Immature natural killer cell (primary cell): Measurements from ENCODE around the gene DFFA. TPM values are rescaled to one million over a fixed set of nuclear protein-coding genes. Genes with fewer than 3 reads are reported as not detected.
A peak's percentile ranks its signal among the peaks of the same experiment; 100 is the strongest.

Experiments used
- DNase-seq, 3 donors: peaks; one replicate each; pipeline ENCODE4 v3.0.0; 2022; ENCODE audit warnings: mixed read lengths in 1 of 3
- H3K27ac Mint-ChIP-seq, 6 donors: one replicate each; pipeline ENCODE4 v1.8.0; 2020; ENCODE audit warnings: mixed read lengths in 6 of 6, mild to moderate bottlenecking in 5 of 6, inconsistent platforms in 4 of 6, moderate library complexity in 3 of 6
- H3K27me3 Mint-ChIP-seq, 3 donors: one replicate each; pipeline ENCODE4 v1.8.0; 2020 to 2021; ENCODE audit warnings: low read depth in 3 of 3, mild to moderate bottlenecking in 3 of 3, mixed read lengths in 3 of 3, moderate library complexity in 3 of 3, inconsistent platforms in 1 of 3
- H3K36me3 Mint-ChIP-seq, 3 donors: one replicate each; pipeline ENCODE4 v1.8.0; 2020; ENCODE audit warnings: mixed read lengths in 3 of 3, inconsistent platforms in 2 of 3, mild to moderate bottlenecking in 2 of 3
- H3K4me1 Mint-ChIP-seq, 2 donors: one replicate each; pipeline ENCODE4 v1.8.0; 2020; ENCODE audit warnings: inconsistent platforms in 2 of 2, mild to moderate bottlenecking in 2 of 2, mixed read lengths in 2 of 2, moderate library complexity in 1 of 2
- H3K4me3 Mint-ChIP-seq, 5 donors: one replicate each; pipeline ENCODE4 v1.8.0; 2020; ENCODE audit warnings: mild to moderate bottlenecking in 5 of 5, mixed read lengths in 5 of 5, inconsistent platforms in 3 of 5, moderate library complexity in 3 of 5
- H3K9me3 Mint-ChIP-seq, 6 donors: one replicate each; pipeline ENCODE4 v1.8.0; 2020; ENCODE audit warnings: mild to moderate bottlenecking in 6 of 6, mixed read lengths in 6 of 6, inconsistent platforms in 4 of 6, moderate library complexity in 3 of 6
- polyA plus RNA-seq, 3 donors: library from polyadenylated mRNA; unstranded; fragments of 300-500 nt; fragmentation: Illumina TruSeq; gene quantifications; one replicate each; pipeline ENCODE4 v1.2.3, GENCODE V29; 2021

The DFFA gene, protein sequence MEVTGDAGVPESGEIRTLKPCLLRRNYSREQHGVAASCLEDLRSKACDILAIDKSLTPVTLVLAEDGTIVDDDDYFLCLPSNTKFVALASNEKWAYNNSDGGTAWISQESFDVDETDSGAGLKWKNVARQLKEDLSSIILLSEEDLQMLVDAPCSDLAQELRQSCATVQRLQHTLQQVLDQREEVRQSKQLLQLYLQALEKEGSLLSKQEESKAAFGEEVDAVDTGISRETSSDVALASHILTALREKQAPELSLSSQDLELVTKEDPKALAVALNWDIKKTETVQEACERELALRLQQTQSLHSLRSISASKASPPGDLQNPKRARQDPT
- polyA plus RNA-seq: 10 to 100 TPM; 24.9 to 37.6 (median 28.6) TPM

DNA sequence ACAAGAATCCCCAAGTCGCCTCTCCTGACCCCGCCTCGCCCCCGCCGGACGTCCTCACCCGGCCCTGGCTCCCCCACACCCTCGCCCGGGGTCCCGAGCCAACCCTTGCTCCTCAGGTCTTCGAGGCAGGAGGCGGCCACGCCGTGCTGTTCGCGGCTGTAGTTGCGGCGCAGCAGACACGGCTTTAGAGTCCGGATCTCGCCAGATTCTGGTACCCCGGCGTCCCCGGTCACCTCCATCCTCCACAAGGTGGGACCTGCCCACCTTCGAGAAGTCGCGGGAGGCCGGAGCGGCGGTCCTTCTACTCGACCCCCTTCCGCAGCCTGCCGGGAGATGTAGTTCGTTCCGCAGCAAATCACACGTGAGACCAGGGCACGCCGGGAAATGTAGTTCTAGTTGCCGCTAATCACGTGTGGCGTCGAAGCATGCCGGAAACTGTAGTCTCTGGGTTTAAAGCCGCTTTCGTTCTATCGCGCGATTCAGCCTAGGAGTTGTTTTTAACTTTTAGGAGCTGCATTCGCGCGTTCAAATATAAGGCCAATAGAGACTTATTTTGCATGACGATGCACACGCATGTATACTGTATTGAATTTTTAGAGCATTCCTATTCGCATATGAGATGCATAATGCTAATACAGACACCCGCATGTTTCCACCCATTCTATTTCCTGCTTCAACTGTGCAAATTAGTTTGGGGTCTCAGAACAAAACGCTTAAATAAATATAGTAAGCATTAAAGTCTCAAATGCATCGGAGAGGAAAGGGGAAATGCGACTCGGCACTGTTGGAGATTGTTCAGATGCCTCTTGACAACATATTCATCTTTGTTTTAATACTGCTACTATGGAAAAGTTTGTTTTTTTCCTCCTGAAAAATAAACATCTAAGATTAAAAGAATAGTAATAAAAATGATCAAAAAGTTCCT, at the start of gene DFFA:
DFFA (minus strand) TSS at position 310 of the 925 bp plus-strand sequence; CDS start at position 239, 71 bp downstream.
- H3K4me1 Mint-ChIP-seq: peaks cover 43 to 56% of the 10 kb centered on the region in 2 donors
- peak within 1 kb of the TSS; percentile 59 to 93 (median 83) for H3K27ac Mint-ChIP-seq

DNA sequence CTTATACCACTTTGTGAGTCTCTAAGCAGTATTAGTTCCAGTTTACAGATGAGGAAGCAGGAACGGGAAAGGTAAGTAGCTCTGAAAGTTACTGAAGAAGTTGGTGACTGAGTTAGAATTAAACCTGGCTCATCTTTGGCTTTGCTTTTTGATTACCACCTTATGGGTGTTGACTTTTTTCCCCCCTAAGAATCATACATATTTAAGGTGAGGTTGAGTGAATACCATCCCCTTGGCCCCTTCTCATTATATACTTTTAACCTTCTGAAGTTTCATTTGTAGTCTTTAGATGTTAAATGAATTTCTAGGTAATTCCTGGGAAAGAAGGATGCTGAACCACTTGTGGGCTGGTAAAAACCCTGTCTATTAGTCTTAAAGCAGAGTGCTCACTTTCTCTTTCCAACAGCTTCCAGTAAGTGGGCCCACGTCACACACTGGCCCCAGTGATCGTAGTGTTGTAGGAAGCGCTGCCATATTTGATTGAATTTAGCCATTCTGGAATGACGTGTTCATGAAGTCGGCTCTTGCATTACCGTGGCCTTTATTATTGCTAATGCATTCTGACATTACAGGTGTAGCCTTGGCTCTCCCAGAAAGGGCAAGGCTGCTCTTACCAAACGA, 49.3 kb upstream of the DFFA start:
- peak overlapping the region in 1 of 5 donors; percentile 29 for H3K4me3 Mint-ChIP-seq
- no peak for DNase-seq
- H3K4me1 Mint-ChIP-seq: peaks cover 50 to 70% of the 10 kb centered on the region in 2 donors
- H3K36me3 Mint-ChIP-seq: peaks cover 9 to 21% (median 13%) of the 10 kb centered on the region in 3 donors
- peak overlapping the region; percentile 75 to 99 (median 86) for H3K27ac Mint-ChIP-seq
- no peaks in the 10 kb centered on the region for H3K9me3 Mint-ChIP-seq
- peaks cover 3 to 15% (median 9%) of the 10 kb centered on the region in 3 donors for H3K27me3 Mint-ChIP-seq

More for the DNA sequence above, at the start of gene DFFA:
- H3K4me3 Mint-ChIP-seq: peak within 1 kb of the TSS; percentile 90 to 96 (median 93)
- H3K27me3 Mint-ChIP-seq: peaks cover 0 to 2% (median 1%) of the 10 kb centered on the region in 3 donors
- peak; percentile 86 to 87 (median 87) for DNase-seq
- peaks cover 0 to 14% (median 8%) of the 10 kb centered on the region in 3 donors for H3K36me3 Mint-ChIP-seq
- H3K9me3 Mint-ChIP-seq: no peaks in the 10 kb centered on the region

DNA sequence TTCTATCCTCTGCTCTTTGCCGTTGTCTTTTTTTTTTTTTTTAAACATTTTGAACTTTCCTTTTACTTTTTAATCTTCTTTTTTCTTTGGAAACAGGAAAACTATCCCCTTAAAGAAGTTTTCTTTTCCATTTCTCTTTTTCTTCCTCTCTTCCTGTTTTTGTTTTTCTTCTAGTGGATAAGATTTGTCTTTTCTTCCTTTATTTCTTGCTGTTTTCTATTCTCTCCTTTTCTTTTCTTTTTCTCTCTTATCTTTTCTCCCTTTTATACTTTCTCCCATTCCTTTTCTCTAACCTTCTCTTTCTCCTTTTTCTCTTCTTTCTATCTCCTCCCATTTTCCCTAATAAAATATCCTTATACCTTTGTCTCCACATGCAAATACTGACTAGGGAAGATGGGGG, 48.6 kb upstream of the DFFA start:
- Mint-ChIP-seq H3K27me3 (peaks cover 3 to 15% (median 9%) of the 10 kb centered on the region in 3 donors), H3K27ac (peak overlapping the region; percentile 61 to 99 (median 86)), H3K4me1 (peaks cover 57 to 70% of the 10 kb centered on the region in 2 donors), H3K4me3 (no peak overlapping the region), H3K36me3 (peaks cover 9 to 21% (median 13%) of the 10 kb centered on the region in 3 donors), H3K9me3 (no peaks in the 10 kb centered on the region)
- DNase-seq: no peak

DNA sequence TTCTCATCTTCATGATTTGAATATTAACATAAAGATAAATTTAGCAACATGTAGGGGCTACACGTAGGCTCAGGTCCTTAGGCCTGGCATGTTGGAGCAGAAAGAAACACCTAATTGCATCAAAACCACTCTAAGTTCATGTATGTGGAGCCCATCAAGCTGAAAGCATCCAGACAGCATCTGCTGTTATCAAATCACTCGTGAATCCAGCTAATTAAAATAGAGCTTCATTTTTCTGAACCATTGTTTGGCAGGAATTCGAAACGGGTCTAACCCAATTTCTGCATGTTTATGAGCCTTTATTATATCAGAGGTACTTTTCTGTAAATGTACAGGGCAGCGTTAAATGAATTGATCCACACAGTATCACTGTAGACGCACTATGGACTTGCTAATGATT, 48.2 kb upstream of the DFFA start:
- Mint-ChIP-seq H3K4me3 (no peak overlapping the region), H3K9me3 (no peaks in the 10 kb centered on the region), H3K36me3 (peaks cover 9 to 21% (median 13%) of the 10 kb centered on the region in 3 donors), H3K4me1 (peaks cover 57 to 70% of the 10 kb centered on the region in 2 donors), H3K27me3 (peaks cover 3 to 11% (median 9%) of the 10 kb centered on the region in 3 donors), H3K27ac (peak overlapping the region in 3 of 6 donors; percentile 27 to 40 (median 39))
- no peak for DNase-seq

DNA sequence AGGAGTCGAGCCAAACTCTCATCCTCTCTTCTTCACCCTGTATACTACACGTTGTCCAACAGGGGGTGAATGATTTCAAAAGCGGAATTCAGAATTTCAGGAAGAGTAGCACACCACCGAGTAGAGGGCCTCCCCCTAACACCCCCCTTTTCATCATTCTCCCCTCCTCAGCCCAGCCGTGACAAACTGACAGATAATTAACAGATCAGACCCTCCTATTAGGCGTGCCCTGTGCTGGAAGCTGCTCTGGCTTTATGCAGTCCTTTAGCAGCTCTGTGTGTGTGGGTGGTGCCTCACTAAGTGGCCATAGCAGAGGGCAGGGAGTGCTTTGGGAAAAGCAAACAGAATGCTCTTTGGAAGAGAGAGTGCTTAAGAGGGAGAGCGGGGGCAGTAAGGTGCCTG, 46.7 kb upstream of the DFFA start:
- DNase-seq: no peak
- Mint-ChIP-seq H3K36me3 (peaks cover 9 to 17% (median 13%) of the 10 kb centered on the region in 3 donors), H3K27me3 (peaks cover 1 to 5% (median 2%) of the 10 kb centered on the region in 3 donors), H3K9me3 (no peaks in the 10 kb centered on the region), H3K4me3 (no peak overlapping the region), H3K4me1 (peaks cover 53 to 68% of the 10 kb centered on the region in 2 donors), H3K27ac (peak overlapping the region in 3 of 6 donors; percentile 65 to 97 (median 70))

DNA sequence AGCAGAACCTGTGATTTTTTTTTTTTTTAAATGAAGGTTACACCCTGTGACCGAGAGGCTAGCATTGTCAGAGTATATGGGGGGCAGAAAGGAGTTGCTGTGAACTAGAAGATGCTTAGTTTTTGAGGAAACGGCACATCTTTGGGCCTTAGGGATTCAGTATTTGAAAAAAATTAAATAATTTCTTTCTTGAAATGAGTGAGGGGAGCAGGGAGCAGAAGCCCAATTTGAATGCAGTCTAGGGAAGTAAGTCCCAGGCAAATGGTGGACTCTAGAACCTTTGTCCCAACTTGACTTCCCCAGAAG, 45.3 kb upstream of the DFFA start:
- no peak for DNase-seq
- H3K27me3 Mint-ChIP-seq: peaks cover 2 to 6% (median 4%) of the 10 kb centered on the region in 3 donors
- peaks cover 59 to 69% of the 10 kb centered on the region in 2 donors for H3K4me1 Mint-ChIP-seq
- no peaks in the 10 kb centered on the region for H3K9me3 Mint-ChIP-seq
- no peak overlapping the region for H3K4me3 Mint-ChIP-seq
- peaks cover 9 to 17% (median 13%) of the 10 kb centered on the region in 3 donors for H3K36me3 Mint-ChIP-seq
- H3K27ac Mint-ChIP-seq: peak overlapping the region in 4 of 6 donors; percentile 30 to 97 (median 66)

DNA sequence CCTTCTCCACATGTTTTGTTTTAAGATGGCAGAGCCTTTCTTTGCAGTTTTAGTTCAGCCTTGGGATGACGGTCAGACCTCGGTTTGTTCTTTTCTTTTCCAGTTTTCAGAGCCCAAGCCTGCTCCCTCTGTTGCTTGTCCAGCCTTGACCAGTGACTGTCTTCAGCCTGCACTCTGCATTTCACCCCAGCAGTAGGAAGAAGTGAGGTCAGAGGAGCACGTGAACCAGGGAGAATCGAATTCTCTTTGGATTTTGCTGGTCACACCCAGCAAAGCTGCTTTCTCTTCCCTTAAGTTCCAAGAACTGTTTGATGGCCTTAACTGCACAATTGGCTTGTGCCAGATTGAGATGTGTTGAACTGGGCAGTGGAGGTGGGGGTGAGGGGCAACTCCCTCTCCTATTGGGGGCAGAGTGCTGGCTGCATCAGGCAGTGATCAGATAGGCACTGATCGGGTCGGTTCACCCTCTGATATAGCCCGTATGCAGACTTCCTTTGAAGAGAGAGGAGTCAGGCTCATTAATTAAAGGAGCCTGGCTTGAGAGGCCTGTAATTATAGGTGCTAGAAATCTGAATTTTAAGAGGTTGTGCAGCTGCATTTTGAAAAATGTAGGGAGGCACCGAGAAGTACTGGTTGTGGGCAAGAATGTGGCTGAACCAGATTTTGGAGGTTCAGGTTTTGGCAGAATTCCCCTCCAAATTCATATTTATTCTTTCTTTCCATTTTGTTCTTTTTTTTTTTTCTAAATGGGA, 44.8 kb upstream of the DFFA start:
- Mint-ChIP-seq H3K36me3 (peaks cover 9 to 17% (median 13%) of the 10 kb centered on the region in 3 donors), H3K27me3 (peaks cover 2 to 6% (median 4%) of the 10 kb centered on the region in 3 donors), H3K4me3 (no peak overlapping the region), H3K27ac (peak overlapping the region; percentile 20 to 97 (median 86)), H3K4me1 (peaks cover 58 to 69% of the 10 kb centered on the region in 2 donors), H3K9me3 (no peaks in the 10 kb centered on the region)
- no peak for DNase-seq

DNA sequence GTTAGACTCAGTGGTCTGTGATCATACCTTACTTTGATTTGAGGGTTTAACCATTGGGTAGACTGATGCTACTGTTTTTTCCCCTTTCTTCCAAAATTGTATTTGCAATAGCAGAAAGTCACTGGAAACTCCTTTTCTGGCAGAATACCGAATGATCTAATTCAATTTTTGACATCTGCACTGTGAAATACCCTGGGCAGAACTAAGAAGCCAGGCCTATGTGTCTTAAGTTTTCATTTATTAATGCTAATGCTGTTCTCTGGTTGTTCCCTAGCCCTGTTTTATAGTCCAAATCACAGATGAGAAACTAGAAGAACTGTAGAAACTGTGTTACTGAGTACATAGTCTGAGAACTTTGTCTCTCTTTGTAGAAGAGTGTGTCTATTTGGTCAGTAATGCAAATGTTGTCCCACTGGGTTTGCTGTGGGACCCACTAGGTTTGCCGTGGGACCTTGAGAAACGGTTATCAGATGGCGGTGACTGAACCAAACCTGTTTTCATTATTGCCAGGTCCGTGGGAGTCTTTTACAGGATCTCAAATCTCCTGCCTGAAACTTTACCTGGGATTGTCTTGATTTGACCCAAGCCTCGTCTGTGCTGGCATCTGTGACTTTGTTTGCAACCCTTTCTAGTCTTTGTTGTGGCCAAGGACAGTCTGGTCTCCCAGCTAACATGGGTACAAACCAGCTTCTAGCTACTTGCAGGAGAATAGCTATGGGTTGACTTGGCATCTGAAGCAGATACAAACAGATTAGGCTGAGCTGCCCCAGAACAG, 43.8 kb upstream of the DFFA start:
- peak overlapping the region in 4 of 5 donors; percentile 56 to 71 (median 70) for H3K4me3 Mint-ChIP-seq
- H3K27ac Mint-ChIP-seq: peak overlapping the region; percentile 71 to 97 (median 89)
- peaks cover 4 to 7% (median 7%) of the 10 kb centered on the region in 3 donors for H3K27me3 Mint-ChIP-seq

DNA sequence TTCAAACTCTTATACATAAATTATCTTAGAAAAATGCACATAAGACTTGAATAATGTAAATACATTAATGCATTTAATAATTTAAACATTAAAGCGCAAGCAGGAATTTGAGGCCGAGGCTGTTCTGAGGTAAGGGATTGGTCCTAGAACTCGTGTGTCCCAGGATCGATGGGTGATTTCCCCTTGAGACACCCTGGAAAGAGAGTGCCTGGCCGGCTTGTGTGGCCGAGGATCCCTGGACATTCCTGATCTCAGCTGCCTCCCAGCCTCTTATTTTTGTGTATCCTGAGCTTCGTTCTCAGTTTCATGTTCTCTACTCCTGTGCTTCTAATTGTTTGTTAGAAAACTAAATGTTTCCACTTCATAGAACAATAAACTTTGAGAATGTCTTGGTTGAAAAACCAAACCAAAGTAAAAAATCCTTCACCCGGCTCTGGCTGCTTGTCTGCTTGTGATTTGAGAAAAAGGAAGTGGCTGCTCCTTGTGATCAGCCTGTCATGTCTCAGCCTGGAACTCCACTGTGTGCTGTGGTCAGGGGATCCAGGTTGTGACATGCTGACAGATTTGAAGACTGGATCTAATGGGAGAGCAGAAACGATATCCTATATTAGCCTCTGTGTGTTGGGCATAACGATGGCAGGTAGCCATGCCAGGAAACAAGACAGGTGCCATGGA, 43.1 kb upstream of the DFFA start:
- Mint-ChIP-seq H3K27me3 (peaks cover 7 to 11% (median 7%) of the 10 kb centered on the region in 3 donors), H3K27ac (peak overlapping the region; percentile 71 to 97 (median 89)), H3K9me3 (no peaks in the 10 kb centered on the region), H3K4me1 (peaks cover 66 to 79% of the 10 kb centered on the region in 2 donors), H3K36me3 (peaks cover 4 to 8% (median 8%) of the 10 kb centered on the region in 3 donors), H3K4me3 (peak overlapping the region in 4 of 5 donors; percentile 56 to 71 (median 70))
- DNase-seq: peak in 1 of 3 donors; percentile 16

More for the DNA sequence above, 43.8 kb upstream of the DFFA start:
- Mint-ChIP-seq H3K9me3 (no peaks in the 10 kb centered on the region), H3K4me1 (peaks cover 60 to 72% of the 10 kb centered on the region in 2 donors), H3K36me3 (peaks cover 8 to 14% (median 12%) of the 10 kb centered on the region in 3 donors)
- DNase-seq: no peak

DNA sequence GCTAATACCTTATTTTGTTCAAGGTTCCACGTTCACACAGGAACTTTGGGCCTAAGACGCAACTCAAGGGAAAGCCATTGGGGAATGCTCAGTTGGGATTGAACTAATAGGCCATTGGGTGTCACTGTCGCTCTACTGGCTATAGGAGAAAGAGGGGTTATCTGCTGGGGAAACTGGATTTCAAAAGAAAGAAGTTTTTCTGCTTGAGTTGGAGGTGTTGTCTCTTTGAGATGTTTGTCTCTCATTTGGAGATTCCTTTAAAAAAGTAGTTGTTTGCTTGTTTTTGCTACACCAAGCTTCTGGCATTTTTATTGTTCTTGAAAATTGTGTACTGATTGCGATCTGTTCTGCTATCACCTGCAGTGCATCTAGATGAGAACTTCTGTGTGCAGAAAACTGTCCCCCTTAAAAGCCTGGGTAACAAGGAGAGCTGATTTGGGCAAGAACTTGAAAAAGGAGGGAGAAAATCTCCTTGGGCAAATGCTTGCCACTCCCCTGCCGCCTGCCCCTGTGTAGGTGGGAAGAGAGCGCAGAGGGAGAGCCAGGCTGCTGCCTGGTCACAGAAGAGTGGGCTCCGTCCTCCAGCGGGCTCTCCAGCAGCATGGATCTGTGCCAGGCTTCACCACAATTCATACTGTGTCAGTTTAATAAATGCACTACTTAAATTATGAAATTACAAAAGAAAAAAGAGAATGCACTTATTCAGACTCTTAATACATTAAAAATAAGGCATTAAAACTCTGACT, 42.3 kb upstream of the DFFA start:
- Mint-ChIP-seq H3K27me3 (peaks cover 7 to 11% (median 7%) of the 10 kb centered on the region in 3 donors), H3K27ac (peak overlapping the region; percentile 93 to 100 (median 98)), H3K4me3 (peak overlapping the region; percentile 8 to 77 (median 59)), H3K36me3 (peaks cover 4 to 8% (median 6%) of the 10 kb centered on the region in 3 donors), H3K9me3 (no peaks in the 10 kb centered on the region), H3K4me1 (peaks cover 74 to 87% of the 10 kb centered on the region in 2 donors)
- DNase-seq: peak; percentile 30 to 39 (median 34)

DNA sequence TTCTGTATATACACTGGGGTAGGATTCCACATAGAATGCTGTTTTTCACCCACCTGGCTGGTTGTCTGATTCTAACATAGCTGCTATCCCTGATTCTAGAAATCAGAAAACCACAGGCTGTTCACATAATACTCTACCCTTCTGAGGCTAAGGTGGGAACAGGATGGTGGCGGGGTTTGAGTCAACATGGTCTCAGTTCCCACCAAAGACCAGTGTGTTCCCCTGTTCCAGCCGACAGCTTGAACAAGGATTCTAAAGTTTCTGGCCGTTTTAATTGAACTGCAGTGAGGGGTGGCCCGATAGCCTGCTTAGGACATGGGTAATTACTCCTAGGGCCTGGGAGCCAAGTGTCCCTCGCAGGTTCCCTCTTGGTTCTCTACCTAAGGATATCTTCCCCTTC, 40.9 kb upstream of the DFFA start:
- Mint-ChIP-seq H3K36me3 (peaks cover 0 to 4% (median 3%) of the 10 kb centered on the region in 3 donors), H3K27ac (peak overlapping the region; percentile 93 to 100 (median 98)), H3K9me3 (no peaks in the 10 kb centered on the region), H3K27me3 (peaks cover 7 to 11% (median 7%) of the 10 kb centered on the region in 3 donors), H3K4me3 (peak overlapping the region; percentile 24 to 77 (median 66)), H3K4me1 (peaks cover 74 to 89% of the 10 kb centered on the region in 2 donors)
- DNase-seq: peak in 2 of 3 donors; percentile 23 to 35
